ENCODE measurements around the gene GPR55.

DNA sequence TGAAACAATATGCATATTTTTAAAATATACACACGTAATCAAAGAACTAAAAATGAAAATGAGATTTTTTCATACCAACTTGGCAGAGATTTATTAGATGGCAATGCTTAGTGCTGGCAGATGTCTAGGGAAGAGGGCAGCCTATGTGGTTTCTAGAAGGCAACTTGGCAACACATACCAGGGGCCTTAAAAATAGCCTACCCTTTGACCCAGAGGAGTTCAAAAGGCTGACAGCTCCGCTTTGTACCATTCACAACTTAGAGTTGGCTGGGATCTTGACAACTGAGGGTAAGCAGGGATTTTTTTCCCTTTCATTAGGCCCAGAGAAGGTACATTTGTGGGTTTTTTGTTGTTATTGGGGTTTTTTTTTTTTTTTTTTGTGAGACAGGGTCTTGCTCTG is 26.4 kb upstream of the GPR55 start:
- TF ChIP-seq, protein P1, sequence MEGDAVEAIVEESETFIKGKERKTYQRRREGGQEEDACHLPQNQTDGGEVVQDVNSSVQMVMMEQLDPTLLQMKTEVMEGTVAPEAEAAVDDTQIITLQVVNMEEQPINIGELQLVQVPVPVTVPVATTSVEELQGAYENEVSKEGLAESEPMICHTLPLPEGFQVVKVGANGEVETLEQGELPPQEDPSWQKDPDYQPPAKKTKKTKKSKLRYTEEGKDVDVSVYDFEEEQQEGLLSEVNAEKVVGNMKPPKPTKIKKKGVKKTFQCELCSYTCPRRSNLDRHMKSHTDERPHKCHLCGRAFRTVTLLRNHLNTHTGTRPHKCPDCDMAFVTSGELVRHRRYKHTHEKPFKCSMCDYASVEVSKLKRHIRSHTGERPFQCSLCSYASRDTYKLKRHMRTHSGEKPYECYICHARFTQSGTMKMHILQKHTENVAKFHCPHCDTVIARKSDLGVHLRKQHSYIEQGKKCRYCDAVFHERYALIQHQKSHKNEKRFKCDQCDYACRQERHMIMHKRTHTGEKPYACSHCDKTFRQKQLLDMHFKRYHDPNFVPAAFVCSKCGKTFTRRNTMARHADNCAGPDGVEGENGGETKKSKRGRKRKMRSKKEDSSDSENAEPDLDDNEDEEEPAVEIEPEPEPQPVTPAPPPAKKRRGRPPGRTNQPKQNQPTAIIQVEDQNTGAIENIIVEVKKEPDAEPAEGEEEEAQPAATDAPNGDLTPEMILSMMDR (conservative IDR thresholded peaks at IDR 0.05; ENCODE audit: low read depth, low read length): no peak
- no peak for TF ChIP-seq EZH2phosphoT487 (IDR thresholded peaks at IDR 0.05; ENCODE audit: borderline replicate concordance, low read length)
- no peak for TF ChIP-seq EZH2 (IDR thresholded peaks at IDR 0.05; ENCODE audit: low read length, unreplicated experiment)
